AML-193 (cell line): ENCODE results near the gene FKBP8.

Experiments
- DNase-seq, 2 experiments: peaks; one replicate each; lab custom pipeline; 2025; lab: John Stamatoyannopoulos, UW

Gene FKBP8

DNA sequence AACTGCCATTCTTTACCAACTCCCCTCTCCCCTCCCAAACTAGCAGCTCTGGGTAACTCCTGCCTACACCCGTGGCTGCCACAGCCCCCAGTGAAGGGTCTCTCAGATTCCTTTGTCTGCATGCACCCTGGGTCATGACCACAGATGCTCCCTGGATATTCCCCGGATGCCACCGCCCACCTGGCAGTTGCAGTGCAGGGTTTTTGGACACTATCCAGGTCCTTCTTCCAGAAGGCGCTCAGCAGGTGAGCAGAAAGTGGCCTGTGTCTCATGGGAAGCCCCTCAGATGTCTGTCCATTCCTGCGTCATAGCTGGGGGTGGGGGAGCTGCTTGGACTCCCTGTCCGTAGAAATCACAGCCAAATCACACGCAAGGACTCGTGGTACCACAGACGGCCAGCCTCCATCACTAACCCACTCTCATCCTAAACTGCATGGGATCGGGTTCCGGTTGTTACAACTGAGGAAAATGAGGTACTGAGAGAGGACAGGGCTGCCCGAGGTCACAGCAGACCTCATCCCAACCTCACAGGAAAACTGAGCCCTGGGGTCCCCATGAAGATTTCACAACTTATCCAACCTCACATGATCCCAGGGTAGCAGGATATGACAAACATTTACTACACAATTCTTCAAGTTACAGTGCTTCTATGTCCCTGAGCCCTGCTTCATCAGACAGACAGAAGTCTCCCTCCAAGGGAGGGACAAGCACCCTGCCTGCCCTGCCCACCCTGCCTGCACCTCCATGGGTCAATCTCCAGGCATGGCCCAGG is 60.1 kb downstream of the FKBP8 start:
- DNase-seq: no peak
